HG02981 (cell line): Measurements from ENCODE around the gene MARCHF4.

Experiments
- ATAC-seq: cut with Tn5 transposase; IDR thresholded peaks from one replicate; pipeline ENCODE4 v1.9.1; 2021; ENCODE audit warnings: mild to moderate bottlenecking, moderate library complexity; ENCODE audit not compliant: unreplicated experiment

MARCHF4 gene, protein sequence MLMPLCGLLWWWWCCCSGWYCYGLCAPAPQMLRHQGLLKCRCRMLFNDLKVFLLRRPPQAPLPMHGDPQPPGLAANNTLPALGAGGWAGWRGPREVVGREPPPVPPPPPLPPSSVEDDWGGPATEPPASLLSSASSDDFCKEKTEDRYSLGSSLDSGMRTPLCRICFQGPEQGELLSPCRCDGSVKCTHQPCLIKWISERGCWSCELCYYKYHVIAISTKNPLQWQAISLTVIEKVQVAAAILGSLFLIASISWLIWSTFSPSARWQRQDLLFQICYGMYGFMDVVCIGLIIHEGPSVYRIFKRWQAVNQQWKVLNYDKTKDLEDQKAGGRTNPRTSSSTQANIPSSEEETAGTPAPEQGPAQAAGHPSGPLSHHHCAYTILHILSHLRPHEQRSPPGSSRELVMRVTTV

GRCh38 chr2:216371721-216372702 is at the start of gene MARCHF4:
Gene MARCHF4, minus strand, starts transcription at chr2:216372483. Its CDS starts 2,223 bp downstream, at chr2:216370260.
- no peak for ATAC-seq

GRCh38 chr2:216420367-216421101 is 48.3 kb upstream of the MARCHF4 start:
- ATAC-seq: no peak

- ATAC-seq: no peak
These were observed 46.7 kb upstream of the MARCHF4 start for GRCh38 chr2:216418981-216419380.

DNA sequence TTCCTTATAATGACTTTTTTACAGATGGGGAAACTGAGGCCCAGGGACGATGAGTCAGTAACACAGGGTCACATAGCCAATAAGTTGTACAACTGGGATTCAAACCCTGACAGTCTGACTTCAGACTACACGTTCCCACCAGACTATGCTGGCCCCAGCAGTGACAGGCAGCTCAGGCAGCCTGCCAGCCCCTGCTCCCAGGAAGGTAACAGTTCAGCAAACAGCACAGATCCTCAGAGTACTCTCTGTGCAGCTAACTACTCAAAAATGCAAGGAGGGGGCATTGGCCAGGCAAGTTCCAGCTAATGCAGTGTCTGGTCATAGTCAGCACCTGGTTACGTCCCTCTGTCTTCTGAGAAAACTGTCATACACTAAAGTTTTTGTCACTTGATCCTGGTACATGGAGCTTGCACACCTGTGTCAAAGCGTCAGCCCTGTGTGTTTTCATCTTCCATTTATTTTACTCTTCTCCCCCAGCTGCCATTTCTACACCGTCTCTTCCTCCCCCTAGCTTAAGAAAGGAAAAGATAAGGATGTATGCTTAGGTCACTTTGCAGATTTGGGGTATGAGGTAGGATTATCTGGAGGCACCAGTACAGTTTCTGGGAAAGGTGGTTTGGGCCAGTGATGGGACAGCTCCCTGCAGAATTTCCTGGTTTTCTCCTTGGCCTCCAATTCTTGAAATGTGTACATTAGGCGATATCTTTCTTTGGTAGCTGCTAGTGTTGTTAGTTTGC is 44.5 kb upstream of the MARCHF4 start:
- ATAC-seq: no peak

- ATAC-seq: no peak
These were observed 43.3 kb upstream of the MARCHF4 start for GRCh38 chr2:216415541-216415940.

DNA sequence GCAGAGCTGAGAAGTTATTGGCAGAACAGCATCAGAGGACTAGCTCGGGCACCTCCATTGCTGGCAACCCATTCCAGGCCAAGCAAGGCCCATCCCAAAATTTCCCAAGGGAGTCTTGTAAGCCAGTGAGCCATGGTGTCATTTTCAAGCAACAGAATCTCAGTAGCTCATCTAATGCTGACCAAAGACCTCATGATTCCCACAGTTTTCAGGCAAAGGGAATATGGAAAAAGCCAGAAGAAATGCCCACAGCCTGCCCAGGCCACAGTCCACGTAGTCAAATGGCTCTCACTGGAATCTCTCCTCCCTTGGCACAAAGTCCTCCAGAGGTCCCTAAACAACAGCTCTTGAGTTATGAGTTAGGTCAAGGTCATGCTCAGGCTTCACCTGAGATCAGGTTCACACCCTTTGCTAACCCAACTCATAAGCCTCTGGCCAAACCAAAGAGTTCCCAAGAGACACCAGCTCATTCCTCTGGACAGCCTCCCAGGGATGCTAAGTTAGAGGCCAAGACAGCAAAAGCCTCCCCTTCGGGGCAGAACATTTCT is 42.6 kb upstream of the MARCHF4 start:
- ATAC-seq: no peak

- ATAC-seq: no peak
These were observed 41.6 kb upstream of the MARCHF4 start for GRCh38 chr2:216413882-216414281.

DNA sequence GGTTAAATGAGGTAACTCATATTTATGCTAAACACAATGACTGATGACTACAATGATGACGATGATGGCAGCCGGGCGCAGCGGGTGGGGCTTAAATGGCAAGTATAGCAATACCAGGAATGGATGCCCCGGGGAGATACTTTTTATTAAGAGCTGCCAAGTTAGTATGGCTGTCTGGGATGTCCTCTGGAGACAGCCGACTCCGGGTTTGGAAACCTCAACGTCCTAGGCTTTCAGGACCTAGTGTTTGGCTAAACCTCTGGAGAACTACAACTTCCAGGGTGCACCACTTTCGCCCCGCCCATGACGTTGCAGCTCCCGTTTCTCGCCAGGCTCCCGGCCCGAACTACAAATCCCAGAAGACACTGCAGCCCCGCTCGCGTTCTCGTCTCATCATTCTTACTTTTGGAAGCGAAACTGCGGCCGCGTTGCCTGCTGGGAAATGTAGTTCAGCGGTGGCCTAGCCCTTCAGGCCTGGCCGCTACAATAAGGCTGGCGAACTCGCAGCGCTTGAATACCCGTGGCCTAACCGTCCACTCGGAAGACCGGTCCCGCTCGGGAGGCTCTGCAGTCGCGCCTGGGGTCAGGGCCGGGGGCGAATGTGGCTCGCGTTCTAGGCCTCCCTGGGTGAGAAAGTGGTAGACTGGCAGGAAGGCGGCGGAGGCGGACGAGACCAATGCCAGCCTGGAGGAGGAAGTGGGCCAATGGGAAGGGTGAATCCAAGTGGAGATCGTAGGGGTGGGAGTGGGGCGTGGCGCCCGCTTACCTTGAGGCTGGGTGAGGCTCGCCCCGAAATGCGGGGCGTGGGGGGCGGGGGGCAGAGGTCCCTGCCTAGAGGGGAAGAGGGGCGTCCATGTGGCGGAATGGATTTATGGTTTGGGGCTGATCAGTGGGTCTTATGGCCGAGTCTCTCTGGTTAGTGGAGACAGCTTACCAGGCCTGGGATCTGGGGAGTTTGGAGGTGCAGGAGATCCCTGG is 40.0 kb upstream of the MARCHF4 start, which contains the start of gene SMARCAL1:
Gene SMARCAL1, plus strand, starts transcription at position 463 of the 978 bp plus-strand sequence. CDS start 2,221 bp downstream, outside the sequence.
- ATAC-seq: peak; percentile 92

GRCh38 chr2:216410550-216410949 is 38.3 kb upstream of the MARCHF4 start:
- ATAC-seq: peak; percentile 19

DNA sequence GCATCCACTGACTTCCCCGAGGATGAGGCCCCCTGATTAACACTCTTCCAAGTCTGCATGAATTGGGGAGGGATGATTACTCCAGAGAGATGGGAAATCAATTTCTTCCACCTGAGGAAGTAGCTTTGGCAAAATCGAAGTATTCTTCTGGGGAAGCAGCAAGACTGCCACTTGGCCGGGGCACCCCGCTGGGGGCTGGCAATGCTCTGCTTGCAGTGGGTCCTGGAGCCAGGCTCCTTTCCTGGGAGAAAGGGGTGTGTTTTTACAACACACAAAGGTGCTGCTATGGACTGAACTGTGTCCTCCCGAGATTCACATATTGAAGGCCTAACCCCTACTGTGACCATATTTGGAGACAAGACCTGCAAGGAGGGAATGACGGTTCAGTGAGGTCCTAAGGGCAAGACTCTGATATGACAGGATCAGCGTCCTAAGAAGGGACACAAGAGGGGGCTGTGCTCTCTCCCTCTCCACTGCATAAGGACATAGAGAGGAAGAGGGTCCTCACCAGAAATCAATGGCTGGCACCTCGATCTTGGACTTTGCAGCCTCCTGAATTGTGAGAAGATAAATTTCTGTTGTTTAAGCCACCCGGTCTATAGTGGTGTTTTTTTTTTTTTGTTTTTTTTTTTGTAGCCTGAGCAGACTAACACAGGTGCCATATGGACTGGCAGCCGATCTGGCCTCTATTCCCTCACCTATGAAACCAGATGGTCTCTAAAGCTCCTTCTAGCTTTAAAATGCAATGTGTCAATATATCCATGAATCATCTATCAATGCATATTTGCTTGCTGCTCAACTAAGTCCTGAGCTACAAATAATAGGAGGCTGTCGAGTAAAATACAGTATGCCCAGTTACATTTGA is 36.4 kb upstream of the MARCHF4 start:
- no peak for ATAC-seq

DNA sequence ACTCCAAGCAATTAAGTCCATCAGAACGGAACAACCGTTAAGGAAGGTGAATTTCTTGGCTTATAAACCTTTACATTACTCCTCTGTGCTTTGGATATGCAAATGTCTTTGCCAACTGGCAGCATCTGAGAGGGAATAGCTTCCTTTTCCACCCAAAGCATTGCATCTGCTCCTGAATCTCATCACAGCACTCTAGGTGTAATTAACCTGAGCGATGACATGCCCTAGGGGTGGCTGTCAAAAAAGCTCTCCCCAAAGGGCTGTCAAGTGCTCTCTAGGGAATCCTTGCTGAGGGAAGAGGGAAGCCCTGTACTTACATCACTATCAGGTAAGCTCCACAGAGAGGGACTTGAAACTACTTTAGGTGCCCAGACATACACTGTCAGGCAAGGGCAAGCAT is 34.5 kb upstream of the MARCHF4 start:
- no peak for ATAC-seq

GRCh38 chr2:216405588-216405987 is 33.3 kb upstream of the MARCHF4 start:
- no peak for ATAC-seq

DNA sequence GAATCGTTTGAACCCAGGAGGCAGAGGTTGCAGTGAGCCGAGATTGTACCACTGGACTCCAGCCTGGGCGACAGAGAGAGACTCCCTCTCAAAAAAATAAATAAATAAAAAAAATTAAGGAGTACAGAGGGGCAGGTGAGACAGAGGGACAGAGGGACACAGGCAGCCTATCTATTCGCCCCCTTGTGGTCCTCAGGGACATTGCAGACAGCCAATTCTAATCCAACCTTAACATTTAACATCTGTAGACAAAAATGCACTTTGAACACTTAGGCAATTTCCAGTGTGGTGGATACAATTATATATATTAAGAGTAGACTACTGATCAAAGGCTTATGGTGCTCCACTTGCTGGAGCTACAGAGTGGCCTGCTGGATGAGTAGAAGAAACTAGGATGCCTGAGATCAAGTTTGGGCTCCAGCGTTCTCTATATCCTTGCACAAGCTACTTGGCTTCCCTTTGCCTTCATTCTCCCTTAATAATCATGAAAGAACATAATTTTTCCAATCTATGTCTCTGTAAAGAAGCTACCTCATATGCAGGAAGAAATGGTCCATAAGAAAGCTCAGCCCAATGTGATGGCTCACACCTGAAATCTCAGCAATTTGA is 31.8 kb upstream of the MARCHF4 start:
- ATAC-seq: no peak

- ATAC-seq: no peak
These were observed 30.5 kb upstream of the MARCHF4 start for GRCh38 chr2:216402751-216403150.

DNA sequence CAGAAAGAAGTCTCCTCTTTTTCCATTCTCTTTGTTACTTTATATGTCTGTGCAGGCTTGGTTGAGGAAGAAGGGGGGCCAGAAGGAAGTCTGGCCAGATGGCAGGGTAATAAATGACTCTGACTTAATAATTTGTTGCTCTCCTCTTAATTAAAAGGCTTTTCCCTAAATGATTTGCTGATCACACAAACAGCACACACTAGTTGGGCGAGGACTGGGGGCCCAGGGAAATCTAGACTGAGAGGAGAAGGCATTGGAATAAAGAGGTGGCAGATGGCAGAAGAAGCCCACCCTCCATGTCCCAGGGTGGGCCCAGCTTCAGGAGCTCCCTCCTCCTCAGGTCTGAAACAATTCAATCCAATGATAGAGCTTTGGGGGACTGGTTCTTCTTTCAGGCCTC is 27.3 kb upstream of the MARCHF4 start:
- ATAC-seq: no peak

GRCh38 chr2:216394881-216395280 is 22.6 kb upstream of the MARCHF4 start:
- no peak for ATAC-seq
